Measurements from ENCODE around the gene ALG1L2. TPM values are rescaled to one million over a fixed set of nuclear protein-coding genes. Genes with fewer than 3 reads are reported as not detected.
"Not testable (repeated sequence)": the region's sequence is repeated elsewhere in the genome, so short reads cannot be mapped to it uniquely, and the experiment has no call there.

The ALG1L2 gene
- polyA plus RNA-seq, 1 of the 3 experiments (the other 2 are of a cell fraction) = not detected

GRCh38 chr3:130052965-130053364, 28.7 kb upstream of the ALG1L2 start:
- H3K27ac ChIP-seq (ENCODE audit: low read depth in 2 of 2, low read length in 1 of 2); H2AFZ ChIP-seq (ENCODE audit: low read depth); H3K79me2 ChIP-seq (ENCODE audit: insufficient read depth); H3F3A ChIP-seq (replicated peaks; ENCODE audit: insufficient read depth); POLR2A ChIA-PET; H3K9me2 ChIP-seq; DNase-seq; H4K20me1 ChIP-seq (ENCODE audit: insufficient read depth); H3K4me1 ChIP-seq (ENCODE audit: control insufficient read depth in 1 of 2, insufficient read depth in 2 of 2, low read depth in 1 of 2, low read length in 1 of 2); H3K36me3 ChIP-seq (replicated peaks in 1 of 2; ENCODE audit: control insufficient read depth in 1 of 2, insufficient read depth in 2 of 2, low read length in 1 of 2); H3K27me3 ChIP-seq (ENCODE audit: insufficient read depth); H3K4me2 ChIP-seq; H3K4me3 ChIP-seq (ENCODE audit: low read depth in 2 of 2, low read length in 1 of 2); H3K9me3 ChIP-seq; H3K9ac ChIP-seq; CTCF ChIA-PET: not testable (repeated sequence)
- WGBS (ENCODE audit: low lambda C conversion rate) = 89% methylated on average over 1 of the region's 4 CpGs

GRCh38 chr3:130057536-130058266, 23.9 kb upstream of the ALG1L2 start:
- H2AFZ ChIP-seq (ENCODE audit: low read depth); H3K27me3 ChIP-seq (ENCODE audit: insufficient read depth); H3K36me3 ChIP-seq (replicated peaks in 1 of 2; ENCODE audit: control insufficient read depth in 1 of 2, insufficient read depth in 2 of 2, low read length in 1 of 2); H3K4me1 ChIP-seq (ENCODE audit: control insufficient read depth in 1 of 2, insufficient read depth in 2 of 2, low read depth in 1 of 2, low read length in 1 of 2); H3K27ac ChIP-seq (ENCODE audit: low read depth in 2 of 2, low read length in 1 of 2); POLR2A ChIA-PET; H3K4me3 ChIP-seq (ENCODE audit: low read depth in 2 of 2, low read length in 1 of 2); DNase-seq; H3K4me2 ChIP-seq; H3K79me2 ChIP-seq (ENCODE audit: insufficient read depth); H3K9me2 ChIP-seq; H3K9me3 ChIP-seq; CTCF ChIA-PET; H3F3A ChIP-seq (replicated peaks; ENCODE audit: insufficient read depth); H4K20me1 ChIP-seq (ENCODE audit: insufficient read depth); H3K9ac ChIP-seq: not testable (repeated sequence)
- 60% methylated on average over 11 of the region's 15 CpGs for WGBS (ENCODE audit: low lambda C conversion rate)

- H3F3A ChIP-seq (replicated peaks; ENCODE audit: insufficient read depth); H3K4me2 ChIP-seq; H4K20me1 ChIP-seq (ENCODE audit: insufficient read depth); H3K4me1 ChIP-seq (ENCODE audit: control insufficient read depth in 1 of 2, insufficient read depth in 2 of 2, low read depth in 1 of 2, low read length in 1 of 2); H3K4me3 ChIP-seq (ENCODE audit: low read depth in 2 of 2, low read length in 1 of 2); CTCF ChIA-PET; H2AFZ ChIP-seq (ENCODE audit: low read depth); H3K36me3 ChIP-seq (replicated peaks in 1 of 2; ENCODE audit: control insufficient read depth in 1 of 2, insufficient read depth in 2 of 2, low read length in 1 of 2); POLR2A ChIA-PET; H3K9ac ChIP-seq; H3K9me2 ChIP-seq; H3K27me3 ChIP-seq (ENCODE audit: insufficient read depth); H3K9me3 ChIP-seq; H3K79me2 ChIP-seq (ENCODE audit: insufficient read depth); DNase-seq; H3K27ac ChIP-seq (ENCODE audit: low read depth in 2 of 2, low read length in 1 of 2): not testable (repeated sequence)
- 79% methylated on average over 2 of the region's 4 CpGs for WGBS (ENCODE audit: low lambda C conversion rate)
Observed at GRCh38 chr3:130058267-130058657, 23.4 kb upstream of the ALG1L2 start.

- H3K27me3 ChIP-seq (ENCODE audit: insufficient read depth); H3K9me3 ChIP-seq; H2AFZ ChIP-seq (ENCODE audit: low read depth); H3K4me3 ChIP-seq (ENCODE audit: low read depth in 2 of 2, low read length in 1 of 2); H3K9ac ChIP-seq; H3K36me3 ChIP-seq (replicated peaks in 1 of 2; ENCODE audit: control insufficient read depth in 1 of 2, insufficient read depth in 2 of 2, low read length in 1 of 2); H3K79me2 ChIP-seq (ENCODE audit: insufficient read depth); H3K4me1 ChIP-seq (ENCODE audit: control insufficient read depth in 1 of 2, insufficient read depth in 2 of 2, low read depth in 1 of 2, low read length in 1 of 2); DNase-seq; H3F3A ChIP-seq (replicated peaks; ENCODE audit: insufficient read depth); H4K20me1 ChIP-seq (ENCODE audit: insufficient read depth); H3K4me2 ChIP-seq; H3K27ac ChIP-seq (ENCODE audit: low read depth in 2 of 2, low read length in 1 of 2); CTCF ChIA-PET; H3K9me2 ChIP-seq; POLR2A ChIA-PET: not testable (repeated sequence)
- 65% methylated on average over 6 of the region's 6 CpGs for WGBS (ENCODE audit: low lambda C conversion rate)
Observed at GRCh38 chr3:130058716-130059115, 22.9 kb upstream of the ALG1L2 start.

- POLR2A ChIA-PET; CTCF ChIA-PET; H3K27me3 ChIP-seq (ENCODE audit: insufficient read depth): not testable (repeated sequence)
Observed at GRCh38 chr3:130059162-130059561, 22.5 kb upstream of the ALG1L2 start.

More at GRCh38 chr3:130059162-130059561, 22.5 kb upstream of the ALG1L2 start:
- not testable (repeated sequence) for H3K36me3 ChIP-seq (replicated peaks in 1 of 2; ENCODE audit: control insufficient read depth in 1 of 2, insufficient read depth in 2 of 2, low read length in 1 of 2); H3K9ac ChIP-seq; H3K9me2 ChIP-seq; H3K27ac ChIP-seq (ENCODE audit: low read depth in 2 of 2, low read length in 1 of 2); DNase-seq; H3K9me3 ChIP-seq; H4K20me1 ChIP-seq (ENCODE audit: insufficient read depth); H3K4me2 ChIP-seq; H3K79me2 ChIP-seq (ENCODE audit: insufficient read depth); H3K4me3 ChIP-seq (ENCODE audit: low read depth in 2 of 2, low read length in 1 of 2); H3F3A ChIP-seq (replicated peaks; ENCODE audit: insufficient read depth); H2AFZ ChIP-seq (ENCODE audit: low read depth); H3K4me1 ChIP-seq (ENCODE audit: control insufficient read depth in 1 of 2, insufficient read depth in 2 of 2, low read depth in 1 of 2, low read length in 1 of 2)
- WGBS (ENCODE audit: low lambda C conversion rate) = 100% methylated on average over 1 of the region's 1 CpG

Data from SK-N-SH (cell line).